Prostate gland (tissue), 2 donors: ENCODE results near the gene HES1.

Experiments used
- POLR2AphosphoS5 ChIP-seq: sonication (generic); formaldehyde crosslinking; IDR thresholded peaks from one replicate; pipeline ENCODE4 v1.6.1; 2017; ENCODE audit warnings: antibody characterized with exemption
- TF ChIP-seq, protein P1 (sequence below), 4 experiments: fragments of 200-600 bp in 2 of 4; fragments of 450-650 bp in 2 of 4; sonication (generic) in 2 of 4; IDR thresholded peaks; 1 replicate in 3 of 4; 2 replicates in 1 of 4; pipeline ENCODE4 v1.5.1; 2016 to 2019; ENCODE audit warnings: antibody characterized with exemption in 4 of 4, mild to moderate bottlenecking in 2 of 4, moderate library complexity in 2 of 4

DNA sequence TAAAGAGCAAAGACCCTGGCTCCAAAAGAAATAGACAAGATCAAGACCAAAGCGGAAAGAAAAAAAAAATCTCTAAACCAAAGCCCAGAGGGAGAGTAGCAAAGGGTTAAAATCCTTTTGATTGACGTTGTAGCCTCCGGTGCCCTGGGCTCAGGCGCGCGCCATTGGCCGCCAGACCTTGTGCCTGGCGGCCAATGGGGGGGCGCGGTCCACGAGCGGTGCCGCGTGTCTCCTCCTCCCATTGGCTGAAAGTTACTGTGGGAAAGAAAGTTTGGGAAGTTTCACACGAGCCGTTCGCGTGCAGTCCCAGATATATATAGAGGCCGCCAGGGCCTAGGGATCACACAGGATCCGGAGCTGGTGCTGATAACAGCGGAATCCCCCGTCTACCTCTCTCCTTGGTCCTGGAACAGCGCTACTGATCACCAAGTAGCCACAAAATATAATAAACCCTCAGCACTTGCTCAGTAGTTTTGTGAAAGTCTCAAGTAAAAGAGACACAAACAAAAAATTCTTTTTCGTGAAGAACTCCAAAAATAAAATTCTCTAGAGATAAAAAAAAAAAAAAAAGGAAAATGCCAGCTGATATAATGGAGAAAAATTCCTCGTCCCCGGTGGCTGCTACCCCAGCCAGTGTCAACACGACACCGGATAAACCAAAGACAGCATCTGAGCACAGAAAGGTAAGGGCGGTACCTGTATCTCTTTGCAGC is at the start of gene HES1:
- peak; percentile 98 for TF ChIP-seq POLR2AphosphoS5
- TF ChIP-seq, protein P1, sequence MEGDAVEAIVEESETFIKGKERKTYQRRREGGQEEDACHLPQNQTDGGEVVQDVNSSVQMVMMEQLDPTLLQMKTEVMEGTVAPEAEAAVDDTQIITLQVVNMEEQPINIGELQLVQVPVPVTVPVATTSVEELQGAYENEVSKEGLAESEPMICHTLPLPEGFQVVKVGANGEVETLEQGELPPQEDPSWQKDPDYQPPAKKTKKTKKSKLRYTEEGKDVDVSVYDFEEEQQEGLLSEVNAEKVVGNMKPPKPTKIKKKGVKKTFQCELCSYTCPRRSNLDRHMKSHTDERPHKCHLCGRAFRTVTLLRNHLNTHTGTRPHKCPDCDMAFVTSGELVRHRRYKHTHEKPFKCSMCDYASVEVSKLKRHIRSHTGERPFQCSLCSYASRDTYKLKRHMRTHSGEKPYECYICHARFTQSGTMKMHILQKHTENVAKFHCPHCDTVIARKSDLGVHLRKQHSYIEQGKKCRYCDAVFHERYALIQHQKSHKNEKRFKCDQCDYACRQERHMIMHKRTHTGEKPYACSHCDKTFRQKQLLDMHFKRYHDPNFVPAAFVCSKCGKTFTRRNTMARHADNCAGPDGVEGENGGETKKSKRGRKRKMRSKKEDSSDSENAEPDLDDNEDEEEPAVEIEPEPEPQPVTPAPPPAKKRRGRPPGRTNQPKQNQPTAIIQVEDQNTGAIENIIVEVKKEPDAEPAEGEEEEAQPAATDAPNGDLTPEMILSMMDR (IDR thresholded peaks at IDR 0.05), result peak in 1 of 4 experiments; percentile 37
